ENCODE results near the gene IVL. TPM values are rescaled to one million over a fixed set of nuclear protein-coding genes. Genes with fewer than 3 reads are reported as not detected.

Gene IVL
- total and polyA plus RNA-seq, 11 donors, result 0.03 TPM; not detected in 10

GRCh38 chr1:152879559-152880198 is 28.7 kb upstream of the IVL start:
- H3K27ac ChIP-seq, result no peak overlapping the region

GRCh38 chr1:152880316-152880715 is 28.0 kb upstream of the IVL start:
- TF ChIP-seq CTCF (IDR thresholded peaks at IDR 0.05) (no peak), POLR2A (IDR thresholded peaks at IDR 0.05) (no peak)
- H3K9me3 ChIP-seq, result no peaks in the 10 kb centered on the region
- H3K4me1 ChIP-seq, result no peaks in the 10 kb centered on the region
- H3K36me3 ChIP-seq, result no peaks in the 10 kb centered on the region
- no peak for DNase-seq
- intact Hi-C loops (cut with DNase I), result no loop called here
- ATAC-seq, result no peak
- no peak overlapping the region for H3K27ac ChIP-seq
- no peaks in the 10 kb centered on the region for H3K27me3 ChIP-seq
- WGBS, 4 donors, result 64 to 78% (median 74%) methylated on average over 4 of the region's 4 CpGs
- no peak overlapping the region for H3K4me3 ChIP-seq

More at GRCh38 chr1:152879559-152880198, 28.7 kb upstream of the IVL start:
- no peaks in the 10 kb centered on the region for H3K4me1 ChIP-seq
- H3K36me3 ChIP-seq, result no peaks in the 10 kb centered on the region
- TF ChIP-seq POLR2A (IDR thresholded peaks at IDR 0.05), result no peak
- no peak for TF ChIP-seq CTCF (IDR thresholded peaks at IDR 0.05)
- no peaks in the 10 kb centered on the region for H3K9me3 ChIP-seq
- intact Hi-C loops (cut with DNase I), result loop anchor here in 2 of 10 donors (5.0 to 10.0 kb wide), 2 partner anchors 343 to 345 kb away; no protein-coding TSS in a partner anchor
- DNase-seq (no peak), ATAC-seq (no peak)
- H3K27me3 ChIP-seq, result no peaks in the 10 kb centered on the region
- no peak overlapping the region for H3K4me3 ChIP-seq

GRCh38 chr1:152880907-152881306 is 27.4 kb upstream of the IVL start:
- H3K27me3 ChIP-seq, result no peaks in the 10 kb centered on the region
- H3K36me3 ChIP-seq, result no peaks in the 10 kb centered on the region
- DNase-seq (no peak), ATAC-seq (no peak)
- H3K9me3 ChIP-seq, result no peaks in the 10 kb centered on the region
- WGBS, 4 donors, result 76 to 85% (median 79%) methylated on average over 4 to 5 of the region's 5 CpGs
- no peaks in the 10 kb centered on the region for H3K4me1 ChIP-seq
- H3K4me3 ChIP-seq, result no peak overlapping the region
- no peak for TF ChIP-seq CTCF (IDR thresholded peaks at IDR 0.05)
- TF ChIP-seq POLR2A (IDR thresholded peaks at IDR 0.05), result no peak
- no peak overlapping the region for H3K27ac ChIP-seq
- intact Hi-C loops (cut with DNase I), result no loop called here

GRCh38 chr1:152884085-152884484 is 24.3 kb upstream of the IVL start:
- no peak for ATAC-seq
- intact Hi-C loops (cut with DNase I), result no loop called here
- TF ChIP-seq POLR2A (IDR thresholded peaks at IDR 0.05) (no peak), CTCF (IDR thresholded peaks at IDR 0.05) (no peak)
- Histone ChIP-seq H3K36me3 (no peaks in the 10 kb centered on the region), H3K27ac (no peak overlapping the region), H3K4me3 (no peak overlapping the region), H3K4me1 (no peaks in the 10 kb centered on the region), H3K9me3 (no peaks in the 10 kb centered on the region), H3K27me3 (no peaks in the 10 kb centered on the region)
- no peak for DNase-seq
